ENCODE results near the gene GRAMD4. TPM values are rescaled to one million over a fixed set of nuclear protein-coding genes. Genes with fewer than 3 reads are reported as not detected.

GRAMD4 gene
- total RNA-seq, 4 donors from 2014 or later = 146 to 981 (median 258) TPM

DNA sequence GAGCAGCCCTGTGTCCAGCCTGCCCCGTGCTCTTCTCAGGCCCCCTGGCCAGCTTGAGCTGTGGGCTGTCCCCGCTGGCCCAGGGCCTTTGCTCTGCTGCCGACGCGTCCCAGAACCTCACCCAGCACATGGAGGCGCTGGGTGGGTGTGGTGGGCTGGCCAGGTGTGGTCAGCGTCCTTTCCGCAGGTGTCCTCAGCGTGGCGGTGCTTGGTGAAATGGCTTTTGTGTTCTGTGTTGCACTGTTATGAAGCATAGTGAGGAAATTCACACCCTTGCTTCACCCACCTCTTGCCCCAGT, 37.4 kb downstream of the GRAMD4 start:
- Histone ChIP-seq H3K36me3 (no peaks in the 10 kb centered on the region), H3K27me3 (no peaks in the 10 kb centered on the region), H3K9me3 (no peaks in the 10 kb centered on the region), H3K4me1 (peaks cover 21 to 33% (median 27%) of the 10 kb centered on the region in 4 donors), H3K27ac (no peak overlapping the region), H3K4me3 (no peak overlapping the region)
- DNase-seq = no peak
- 100% methylated on average over 10 of the region's 10 CpGs; no CpG with 5 or more reads in 1 of the 2 donors for WGBS, 2 donors (ENCODE audit: low coverage in 1 of 2)
- in situ Hi-C loops (cut with MboI; ENCODE audit: low pct_ligation_motif_present in 1 of 4, low pct_unique_long_range_greater_than_20kb in 1 of 4, low sequenced_read_pairs in 3 of 4) = no loop called here
- intact Hi-C loops (cut with DNase I; ENCODE audit: low total_unique reads) = no loop called here
- no peak for TF ChIP-seq POLR2AphosphoS5 (IDR thresholded peaks at IDR 0.05)

DNA sequence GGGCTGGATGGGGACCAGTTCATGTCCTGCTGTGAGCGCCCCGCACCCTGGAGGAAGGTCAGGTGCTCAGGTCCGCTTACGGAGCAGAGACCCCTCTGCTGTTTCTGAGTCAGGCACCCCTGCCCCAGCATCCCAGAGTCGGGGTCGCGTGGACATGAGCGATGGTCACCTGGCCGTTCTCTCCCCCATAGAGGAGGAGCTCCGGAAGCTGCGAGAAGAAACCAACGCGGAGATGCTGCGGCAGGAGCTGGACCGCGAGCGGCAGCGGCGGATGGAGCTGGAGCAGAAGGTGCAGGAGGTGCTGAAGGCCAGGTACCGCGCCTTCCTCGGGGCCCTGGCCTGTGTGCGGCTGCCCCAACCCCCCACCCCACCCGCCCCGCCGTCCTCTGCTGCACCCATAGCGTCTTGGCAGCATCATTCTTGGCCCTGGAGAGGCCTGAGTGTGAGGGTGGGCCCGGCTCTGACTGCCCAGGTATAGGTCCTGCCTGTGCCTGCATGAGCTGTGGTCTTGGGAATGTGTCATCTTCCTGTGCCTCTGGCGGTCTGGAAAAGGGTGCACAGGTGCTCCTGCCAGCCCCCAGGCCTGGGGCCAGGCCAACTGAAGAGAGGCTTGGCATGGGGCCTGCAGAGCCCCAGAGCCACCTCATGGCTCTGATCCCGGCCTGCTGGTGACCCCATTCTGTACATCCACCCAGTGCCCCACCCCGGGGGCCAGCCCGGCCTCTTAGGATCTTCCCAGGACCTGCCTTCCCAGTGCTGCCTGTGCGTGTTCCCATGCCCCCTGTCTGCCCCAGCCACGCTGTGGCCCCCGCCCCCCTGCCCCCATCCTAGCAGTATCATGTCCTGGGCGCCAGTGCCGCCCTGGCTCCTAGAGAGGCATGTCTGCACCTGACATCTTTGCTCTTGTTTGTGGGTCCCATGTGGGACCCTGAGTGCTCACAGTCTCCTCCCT, 38.1 kb downstream of the GRAMD4 start:
- 95% methylated on average over 37 of the region's 37 CpGs; no CpG with 5 or more reads in 1 of the 2 donors for WGBS, 2 donors (ENCODE audit: low coverage in 1 of 2)
- in situ Hi-C loops (cut with MboI; ENCODE audit: low pct_ligation_motif_present in 1 of 4, low pct_unique_long_range_greater_than_20kb in 1 of 4, low sequenced_read_pairs in 3 of 4) = no loop called here

DNA sequence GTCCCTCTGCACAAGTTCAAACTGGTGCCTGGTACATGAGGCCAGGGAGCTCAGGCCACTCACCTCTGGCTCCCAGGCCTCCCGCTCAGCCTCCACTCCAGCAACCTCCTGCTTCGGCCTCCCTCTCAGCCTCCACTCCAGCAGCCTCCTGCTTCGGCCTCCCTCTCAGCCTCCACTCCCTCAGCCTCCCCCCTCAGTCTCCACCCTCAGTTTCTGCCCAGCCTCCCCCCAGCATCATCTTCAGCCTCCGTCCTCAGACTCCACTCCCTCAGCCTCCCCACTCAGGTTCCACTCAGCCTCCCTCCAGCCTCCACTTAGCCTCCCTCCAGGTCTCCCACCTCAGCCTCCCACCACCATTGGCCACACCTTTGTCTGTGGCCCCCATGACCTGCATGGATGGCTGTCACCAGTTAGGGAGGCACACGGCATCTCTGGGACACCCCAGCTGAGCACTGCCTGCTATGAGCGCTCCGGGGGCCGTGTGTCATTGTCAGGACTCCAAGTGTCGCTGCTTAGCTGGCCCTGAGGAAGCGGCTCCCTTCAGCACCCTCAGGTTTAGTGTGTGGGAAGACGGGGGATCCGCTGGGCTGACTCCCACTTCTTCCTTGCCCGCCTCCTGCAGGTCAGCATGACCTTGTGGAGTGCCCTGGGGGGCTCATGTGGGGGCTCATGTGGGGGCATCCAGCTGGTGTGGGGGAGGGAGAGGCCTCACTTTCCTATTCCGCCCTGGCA, 39.0 kb downstream of the GRAMD4 start:
- in situ Hi-C loops (cut with MboI; ENCODE audit: low pct_ligation_motif_present in 1 of 4, low pct_unique_long_range_greater_than_20kb in 1 of 4, low sequenced_read_pairs in 3 of 4) = no loop called here
- H3K4me1 ChIP-seq = peaks cover 14 to 20% (median 19%) of the 10 kb centered on the region in 4 donors
- H3K9me3 ChIP-seq = no peaks in the 10 kb centered on the region
- no peak for TF ChIP-seq POLR2AphosphoS5 (IDR thresholded peaks at IDR 0.05)
- TF ChIP-seq, protein P1, sequence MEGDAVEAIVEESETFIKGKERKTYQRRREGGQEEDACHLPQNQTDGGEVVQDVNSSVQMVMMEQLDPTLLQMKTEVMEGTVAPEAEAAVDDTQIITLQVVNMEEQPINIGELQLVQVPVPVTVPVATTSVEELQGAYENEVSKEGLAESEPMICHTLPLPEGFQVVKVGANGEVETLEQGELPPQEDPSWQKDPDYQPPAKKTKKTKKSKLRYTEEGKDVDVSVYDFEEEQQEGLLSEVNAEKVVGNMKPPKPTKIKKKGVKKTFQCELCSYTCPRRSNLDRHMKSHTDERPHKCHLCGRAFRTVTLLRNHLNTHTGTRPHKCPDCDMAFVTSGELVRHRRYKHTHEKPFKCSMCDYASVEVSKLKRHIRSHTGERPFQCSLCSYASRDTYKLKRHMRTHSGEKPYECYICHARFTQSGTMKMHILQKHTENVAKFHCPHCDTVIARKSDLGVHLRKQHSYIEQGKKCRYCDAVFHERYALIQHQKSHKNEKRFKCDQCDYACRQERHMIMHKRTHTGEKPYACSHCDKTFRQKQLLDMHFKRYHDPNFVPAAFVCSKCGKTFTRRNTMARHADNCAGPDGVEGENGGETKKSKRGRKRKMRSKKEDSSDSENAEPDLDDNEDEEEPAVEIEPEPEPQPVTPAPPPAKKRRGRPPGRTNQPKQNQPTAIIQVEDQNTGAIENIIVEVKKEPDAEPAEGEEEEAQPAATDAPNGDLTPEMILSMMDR (IDR thresholded peaks at IDR 0.05) = no peak
- TF ChIP-seq POLR2A (IDR thresholded peaks at IDR 0.05) = no peak
- TF ChIP-seq EP300 (IDR thresholded peaks at IDR 0.05; ENCODE audit: low read depth) = no peak
- WGBS, 2 donors (ENCODE audit: low coverage in 1 of 2) = 98% methylated on average over 14 of the region's 14 CpGs; no CpG with 5 or more reads in 1 of the 2 donors
- H3K27ac ChIP-seq = peak overlapping the region in 3 of 4 donors; percentile 70 to 77 (median 76)
- intact Hi-C loops (cut with DNase I; ENCODE audit: low total_unique reads) = no loop called here
- DNase-seq = no peak
- H3K27me3 ChIP-seq = no peaks in the 10 kb centered on the region
- peaks cover 0 to 4% (median 0%) of the 10 kb centered on the region in 4 donors for H3K36me3 ChIP-seq
- no peak overlapping the region for H3K4me3 ChIP-seq

More for the DNA sequence above, 38.1 kb downstream of the GRAMD4 start:
- Histone ChIP-seq H3K4me3 (no peak overlapping the region), H3K9me3 (no peaks in the 10 kb centered on the region), H3K36me3 (peaks cover 0 to 4% (median 0%) of the 10 kb centered on the region in 4 donors), H3K27me3 (no peaks in the 10 kb centered on the region), H3K27ac (no peak overlapping the region), H3K4me1 (peaks cover 15 to 27% (median 23%) of the 10 kb centered on the region in 4 donors)
- no peak for DNase-seq
- intact Hi-C loops (cut with DNase I; ENCODE audit: low total_unique reads) = no loop called here
- TF ChIP-seq POLR2AphosphoS5 (IDR thresholded peaks at IDR 0.05) (no peak), POLR2A (IDR thresholded peaks at IDR 0.05) (no peak), EP300 (IDR thresholded peaks at IDR 0.05; ENCODE audit: low read depth) (no peak)
- TF ChIP-seq, protein P1 (IDR thresholded peaks at IDR 0.05) = no peak

DNA sequence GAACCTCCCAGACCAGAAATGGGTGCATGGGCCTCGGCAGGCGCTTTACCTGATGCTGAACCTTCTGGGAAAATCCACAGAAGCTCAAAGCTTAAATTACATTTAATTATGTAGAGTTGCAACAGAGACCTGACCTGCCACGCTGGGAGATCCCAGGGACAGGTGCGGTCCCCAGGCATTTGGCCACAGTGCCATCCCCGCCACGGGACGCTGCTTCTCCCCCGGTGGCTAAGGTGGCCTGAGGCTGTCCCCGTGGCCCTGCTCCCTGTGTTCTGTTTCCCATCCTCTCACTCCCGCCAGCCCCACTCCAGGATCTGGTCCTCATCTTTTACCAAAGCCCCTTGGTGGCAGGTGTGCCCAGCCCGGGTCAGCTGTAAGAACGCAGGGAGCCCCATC, 39.6 kb downstream of the GRAMD4 start:
- peak overlapping the region; percentile 70 to 79 (median 76) for H3K27ac ChIP-seq
- no peaks in the 10 kb centered on the region for H3K27me3 ChIP-seq
- H3K9me3 ChIP-seq = no peaks in the 10 kb centered on the region
- H3K36me3 ChIP-seq = peaks cover 0 to 4% (median 0%) of the 10 kb centered on the region in 4 donors
- WGBS, 2 donors (ENCODE audit: low coverage in 1 of 2) = 94% methylated on average over 12 of the region's 12 CpGs; no CpG with 5 or more reads in 1 of the 2 donors
- in situ Hi-C loops (cut with MboI; ENCODE audit: low pct_ligation_motif_present in 1 of 4, low pct_unique_long_range_greater_than_20kb in 1 of 4, low sequenced_read_pairs in 3 of 4) (no loop called here), intact Hi-C loops (cut with DNase I; ENCODE audit: low total_unique reads) (no loop called here)
- no peak overlapping the region for H3K4me3 ChIP-seq
- peaks cover 14 to 20% (median 19%) of the 10 kb centered on the region in 4 donors for H3K4me1 ChIP-seq
- no peak for DNase-seq
- TF ChIP-seq EP300 (IDR thresholded peaks at IDR 0.05; ENCODE audit: low read depth) (no peak), POLR2A (IDR thresholded peaks at IDR 0.05) (no peak), POLR2AphosphoS5 (IDR thresholded peaks at IDR 0.05) (no peak)
- TF ChIP-seq, protein P1 (IDR thresholded peaks at IDR 0.05) = no peak

Measured in transverse colon (tissue), 4 donors.